ENCODE results near the gene NHEJ1.
"Not testable (repeated sequence)": the region's sequence is repeated elsewhere in the genome, so short reads cannot be mapped to it uniquely, and the experiment has no call there.

The NHEJ1 gene

GRCh38 chr2:219160186-219161017 lies at the start of gene NHEJ1:
TSS of gene NHEJ1 (minus strand) at chr2:219160815. CDS start at chr2:219158362, 2,453 bp downstream.
- DNase-seq (ENCODE audit: low read depth) = peak; percentile 90

- DNase-seq (ENCODE audit: low read depth) = no peak
Measured at GRCh38 chr2:219209236-219210195, 48.9 kb upstream of the NHEJ1 start.

GRCh38 chr2:219207884-219208740 lies 47.5 kb upstream of the NHEJ1 start:
- no peak for DNase-seq (ENCODE audit: low read depth)

DNA sequence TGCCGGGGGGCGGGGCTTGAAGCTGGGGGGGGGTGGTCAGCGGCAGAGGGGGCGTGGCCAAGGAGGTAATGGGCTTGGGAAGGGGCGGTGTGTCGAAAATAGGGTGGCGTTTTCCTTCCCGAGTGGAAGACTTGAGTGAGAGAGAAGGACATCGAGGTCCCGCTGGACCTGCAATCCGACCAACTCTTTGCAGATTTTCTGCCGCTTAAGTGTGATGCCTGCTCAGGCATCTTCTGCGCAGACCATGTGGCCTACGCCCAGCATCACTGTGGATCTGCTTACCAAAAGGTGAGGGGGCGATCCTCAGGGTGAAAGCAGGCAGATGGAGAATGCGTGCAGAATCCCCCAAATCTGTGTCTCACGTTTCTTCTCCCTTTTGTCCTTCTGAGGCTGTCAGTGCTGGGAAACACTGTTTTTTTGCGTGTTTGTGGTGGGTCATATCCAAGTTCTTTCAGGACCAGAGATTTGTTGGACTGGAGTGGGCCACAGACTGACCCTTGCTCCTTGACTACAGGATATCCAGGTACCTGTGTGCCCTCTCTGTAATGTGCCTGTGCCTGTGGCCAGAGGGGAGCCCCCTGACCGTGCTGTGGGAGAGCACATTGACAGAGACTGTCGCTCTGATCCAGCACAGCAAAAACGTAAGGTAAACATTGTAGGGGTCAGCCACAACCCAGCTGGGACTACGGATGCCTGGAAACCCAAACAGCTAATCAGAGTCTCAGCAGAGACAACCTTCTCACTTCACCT lies 46.7 kb upstream of the NHEJ1 start:
- DNase-seq (ENCODE audit: low read depth) = no peak

DNA sequence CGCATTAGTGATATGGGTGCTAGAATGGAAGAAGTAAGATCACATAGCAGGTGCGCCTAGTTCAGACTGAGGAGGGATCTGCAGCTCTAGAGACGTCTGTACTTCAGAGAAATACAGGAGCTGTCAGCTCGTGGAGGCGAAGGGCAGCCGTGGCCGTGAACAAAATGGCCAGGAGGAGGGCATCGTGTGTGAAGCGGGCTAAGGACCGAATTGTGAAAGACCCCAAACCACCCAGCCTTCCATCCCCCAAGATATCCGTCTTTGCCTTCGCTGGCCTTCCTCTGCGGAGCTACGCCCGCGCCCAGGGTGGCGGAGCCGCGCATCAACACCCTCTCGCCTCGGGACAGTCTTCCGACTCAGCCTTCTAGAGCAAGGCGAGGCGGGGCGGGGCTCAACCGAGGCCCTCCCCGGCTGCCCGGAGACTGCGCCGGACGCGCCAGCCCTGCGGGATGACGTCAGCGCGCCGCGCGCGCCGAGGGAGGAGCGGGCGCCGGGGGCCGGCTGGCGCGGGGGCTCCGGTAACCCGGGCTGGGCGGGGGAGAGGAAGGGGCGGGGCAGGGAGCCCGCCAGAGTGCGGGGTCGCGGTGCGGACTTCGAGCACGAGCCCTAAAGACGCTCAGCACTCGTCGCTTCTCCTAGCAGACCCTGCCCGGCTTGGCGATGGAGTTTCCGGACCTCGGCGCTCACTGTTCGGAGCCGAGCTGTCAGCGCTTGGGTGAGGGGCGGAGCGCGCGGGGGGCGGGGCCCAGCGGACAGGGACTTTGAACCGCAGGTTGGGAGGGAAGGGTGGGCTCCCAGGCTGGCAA lies 45.9 kb upstream of the NHEJ1 start, which contains the start of gene ZFAND2B:
Gene ZFAND2B, plus strand, starts transcription at position 455 of the 806 bp plus-strand sequence. Its CDS starts 206 bp downstream, at position 661.
- DNase-seq (ENCODE audit: low read depth) = peak; percentile 94

GRCh38 chr2:219205981-219206327 lies 45.3 kb upstream of the NHEJ1 start:
- DNase-seq (ENCODE audit: low read depth) = no peak

DNA sequence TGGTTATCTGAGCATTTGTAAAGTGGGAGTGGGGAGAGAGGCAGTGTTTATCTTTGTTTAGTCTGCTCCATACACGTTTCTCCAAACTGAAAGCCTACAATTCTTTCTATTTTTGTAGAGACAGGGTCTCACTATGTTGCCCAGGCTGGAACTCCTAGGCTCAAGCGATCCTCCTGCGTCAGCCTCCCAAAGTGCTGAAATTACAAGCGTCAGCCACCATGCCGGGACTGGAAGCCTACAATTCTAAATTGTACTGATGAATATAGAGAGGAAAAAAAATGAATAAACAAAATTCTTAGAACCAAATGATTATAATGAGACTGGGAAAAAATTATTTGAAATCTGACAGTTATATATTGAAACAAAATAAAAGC lies 44.5 kb upstream of the NHEJ1 start:
- no peak for DNase-seq (ENCODE audit: low read depth)

DNA sequence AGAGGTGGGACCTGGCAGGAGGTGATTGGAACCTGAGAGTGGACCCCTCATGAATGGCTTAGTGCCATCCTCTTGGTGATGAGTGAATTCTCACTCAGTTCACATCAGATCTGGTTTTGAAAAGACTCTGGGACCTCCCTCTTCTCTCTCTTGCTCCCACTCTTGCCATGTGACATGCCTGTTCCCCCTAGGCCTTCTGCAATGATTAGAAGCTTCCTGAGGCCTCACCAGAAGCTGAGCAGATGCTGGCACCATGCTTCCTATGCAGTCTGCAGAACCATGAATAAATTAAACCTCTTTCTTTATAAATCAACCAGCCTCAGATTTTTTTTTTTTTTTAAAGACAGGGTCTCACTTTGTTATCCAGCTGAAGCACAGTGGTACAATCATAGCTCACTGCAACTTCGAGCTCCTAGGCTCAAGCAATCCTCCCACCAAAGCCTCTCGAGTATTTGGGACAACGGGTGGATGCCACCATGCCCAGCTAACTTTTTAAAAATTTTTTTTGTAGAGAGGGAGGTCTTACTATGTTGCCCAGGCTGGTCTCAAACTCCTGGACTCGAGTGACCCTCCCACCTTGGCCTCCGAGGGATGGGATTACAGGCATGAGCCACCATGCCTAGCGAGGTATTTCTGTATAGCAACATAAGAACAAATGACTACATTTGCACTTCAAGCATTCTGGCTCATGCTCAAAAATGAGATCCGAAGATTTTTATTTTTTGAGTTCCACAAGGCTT lies 44.0 kb upstream of the NHEJ1 start:
- no peak for DNase-seq (ENCODE audit: low read depth)

- DNase-seq (ENCODE audit: low read depth) = not testable (repeated sequence)
Measured at GRCh38 chr2:219201331-219201730, 40.7 kb upstream of the NHEJ1 start.

- DNase-seq (ENCODE audit: low read depth) = not testable (repeated sequence)
Measured at GRCh38 chr2:219200502-219201326, 40.1 kb upstream of the NHEJ1 start.

DNA sequence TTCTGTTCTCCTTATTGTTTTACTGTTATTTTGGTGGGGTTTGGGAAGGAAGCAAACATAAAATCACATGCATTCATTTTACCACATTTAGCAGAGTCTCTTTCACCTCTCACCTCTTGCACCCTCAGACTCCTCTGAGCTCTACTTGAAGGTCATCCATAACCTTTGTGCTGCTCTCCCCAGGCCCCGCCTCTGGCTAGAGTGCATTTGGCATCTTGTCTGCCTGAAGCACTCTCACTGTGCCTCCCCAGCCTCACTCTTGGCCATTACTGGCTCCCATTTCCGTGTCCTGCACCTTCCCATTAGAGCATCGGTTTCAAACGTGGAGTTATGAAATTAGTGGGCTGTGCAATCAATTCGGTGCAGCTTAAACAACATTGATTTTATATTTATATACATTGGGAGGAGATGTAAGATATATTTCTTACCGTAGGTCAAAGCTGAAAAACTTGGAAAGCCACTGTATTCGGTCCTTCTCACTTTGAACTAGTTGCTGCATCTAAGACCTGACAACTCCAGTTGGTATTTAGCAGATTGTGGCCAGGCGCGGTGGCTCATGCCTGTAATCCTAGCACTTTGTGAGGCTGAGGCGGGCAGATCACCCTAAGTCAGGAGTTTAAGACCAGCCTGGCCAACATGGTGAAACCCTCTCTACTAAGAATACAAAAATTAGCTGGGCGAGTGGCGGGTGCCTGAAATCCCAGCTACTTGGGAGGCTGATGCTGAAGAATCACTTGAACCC lies 39.0 kb upstream of the NHEJ1 start:
- no peak for DNase-seq (ENCODE audit: low read depth)

DNA sequence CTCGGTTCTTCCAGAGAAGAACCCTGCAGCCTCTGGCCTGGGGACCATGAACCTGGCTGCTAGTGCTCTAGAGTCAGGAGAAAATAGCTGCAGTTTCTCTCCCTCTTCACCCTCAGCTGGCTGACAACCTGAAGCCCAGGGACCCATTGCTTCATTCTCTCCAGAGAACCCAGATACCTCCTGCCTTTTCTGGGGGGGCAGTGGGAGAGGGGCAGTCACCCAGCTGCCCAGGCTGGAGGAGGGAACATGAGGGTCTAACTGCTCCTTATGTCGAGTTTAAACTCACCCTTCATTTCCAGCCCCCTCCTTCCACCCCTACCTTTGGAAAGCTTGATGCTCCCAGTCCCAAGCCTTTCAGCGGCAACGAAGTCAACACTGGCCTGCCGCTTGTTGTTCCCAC lies 38.4 kb upstream of the NHEJ1 start:
- DNase-seq (ENCODE audit: low read depth) = no peak

DNA sequence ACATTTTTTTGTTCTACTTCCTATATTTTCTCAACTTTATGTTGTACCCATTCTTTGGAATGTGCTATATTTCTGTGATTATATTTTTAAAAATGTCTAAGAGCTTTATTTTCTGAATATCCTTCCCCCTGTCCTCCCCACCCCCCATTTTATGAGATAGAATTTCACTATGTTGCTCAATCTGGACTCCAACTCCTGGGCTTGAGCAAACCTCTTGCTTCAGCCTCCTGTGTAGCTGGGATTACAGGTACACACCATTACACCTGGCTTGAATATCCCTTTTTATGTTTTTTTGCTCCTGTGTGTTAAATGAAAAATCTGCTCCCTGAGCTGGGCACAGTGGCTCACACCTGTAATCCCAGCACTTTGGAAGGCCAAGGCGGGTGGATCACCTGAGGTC lies 36.8 kb upstream of the NHEJ1 start:
- DNase-seq (ENCODE audit: low read depth) = no peak

DNA sequence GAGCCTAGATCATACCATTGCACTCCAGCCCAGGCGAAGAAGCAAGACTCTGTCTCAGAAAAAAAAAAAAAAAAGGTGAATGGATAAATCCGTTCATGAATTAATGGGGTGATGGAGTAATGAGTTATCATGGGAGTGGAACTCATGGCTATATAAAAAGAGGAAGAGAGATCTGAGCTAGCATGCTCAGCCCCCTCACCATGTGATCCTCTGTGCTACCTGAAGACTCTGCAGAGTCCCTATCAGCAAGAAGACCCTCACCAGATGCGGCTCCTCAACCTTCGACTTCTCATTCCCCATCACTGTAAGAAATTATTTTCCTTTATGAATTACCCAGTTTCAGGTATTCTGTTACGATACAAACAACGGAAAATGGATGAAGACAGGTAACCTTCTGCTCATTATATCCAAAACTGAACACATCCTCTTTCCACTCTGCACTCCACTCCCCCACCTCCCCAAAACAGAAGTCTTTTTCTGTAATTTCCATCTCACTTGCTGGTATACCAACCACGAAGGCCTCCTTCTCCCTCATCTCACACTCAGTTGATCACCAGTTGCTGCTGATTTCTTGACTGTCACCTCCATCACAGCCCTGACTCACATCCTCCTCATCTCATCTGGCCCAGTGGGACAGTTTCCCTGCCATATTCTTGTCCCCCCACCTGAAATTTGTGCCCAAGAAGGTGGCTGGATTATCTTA lies 26.3 kb upstream of the NHEJ1 start:
- no peak for DNase-seq (ENCODE audit: low read depth)

DNA sequence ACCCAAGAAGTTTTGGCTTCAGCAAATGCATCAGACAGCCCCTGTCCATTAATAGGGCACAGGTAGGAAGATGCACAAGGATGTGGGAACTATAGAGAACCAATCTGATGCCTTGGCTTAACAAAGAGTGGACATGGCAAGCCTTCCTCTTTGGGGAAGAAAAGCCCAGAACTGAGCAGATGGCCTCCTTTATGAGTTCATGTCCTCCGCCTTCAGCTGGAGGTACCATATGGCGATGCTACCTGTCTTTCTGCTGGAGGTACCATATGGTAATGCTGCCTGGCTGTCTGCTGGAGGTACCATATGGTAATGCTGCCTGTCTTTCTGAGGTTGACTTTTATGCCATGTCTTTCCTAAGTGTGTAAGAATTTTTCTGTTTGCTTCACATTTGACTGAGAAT lies 23.5 kb upstream of the NHEJ1 start:
- DNase-seq (ENCODE audit: low read depth) = no peak

DNA sequence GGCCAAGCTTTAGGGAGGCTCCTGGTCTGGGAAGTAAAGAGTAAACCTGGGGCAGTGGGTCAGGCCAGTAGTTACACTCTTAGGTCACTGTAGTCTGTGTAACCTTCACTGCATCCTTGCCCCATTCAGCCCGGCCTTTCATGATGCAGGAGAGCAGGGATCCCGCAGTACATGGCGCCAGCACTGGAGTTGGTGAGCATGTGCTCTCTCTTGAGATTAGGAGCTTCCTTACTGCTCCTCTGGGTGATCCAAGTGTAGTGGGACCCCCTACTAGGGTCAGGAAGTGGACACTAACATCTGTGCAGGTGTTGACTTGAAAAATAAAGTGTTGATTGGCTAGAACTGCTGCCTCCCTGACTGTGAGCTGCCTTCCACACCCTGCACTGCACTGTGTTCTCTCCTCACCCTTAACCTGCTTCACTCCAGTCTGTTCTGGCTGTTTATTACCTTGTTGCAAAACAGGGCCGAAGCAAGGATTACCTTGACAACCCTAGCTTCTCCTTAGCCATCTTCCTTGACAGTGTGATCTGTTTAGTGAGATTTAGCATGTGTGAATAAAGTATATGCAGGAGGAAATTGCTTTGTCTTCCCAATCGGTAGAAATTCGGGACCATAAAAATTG lies 22.6 kb upstream of the NHEJ1 start:
- DNase-seq (ENCODE audit: low read depth) = no peak
